ENCODE data around the gene SLC26A3. TPM values are rescaled to one million over a fixed set of nuclear protein-coding genes. Genes with fewer than 3 reads are reported as not detected.

SLC26A3 gene
- total RNA-seq, 1 experiment from 2014 or later: not detected

GRCh38 chr7:107726356-107727130 is 76.5 kb downstream of the SLC26A3 start:
- intact Hi-C loops (cut with micrococcal nuclease): no loop called here
- TF ChIP-seq, protein P1, sequence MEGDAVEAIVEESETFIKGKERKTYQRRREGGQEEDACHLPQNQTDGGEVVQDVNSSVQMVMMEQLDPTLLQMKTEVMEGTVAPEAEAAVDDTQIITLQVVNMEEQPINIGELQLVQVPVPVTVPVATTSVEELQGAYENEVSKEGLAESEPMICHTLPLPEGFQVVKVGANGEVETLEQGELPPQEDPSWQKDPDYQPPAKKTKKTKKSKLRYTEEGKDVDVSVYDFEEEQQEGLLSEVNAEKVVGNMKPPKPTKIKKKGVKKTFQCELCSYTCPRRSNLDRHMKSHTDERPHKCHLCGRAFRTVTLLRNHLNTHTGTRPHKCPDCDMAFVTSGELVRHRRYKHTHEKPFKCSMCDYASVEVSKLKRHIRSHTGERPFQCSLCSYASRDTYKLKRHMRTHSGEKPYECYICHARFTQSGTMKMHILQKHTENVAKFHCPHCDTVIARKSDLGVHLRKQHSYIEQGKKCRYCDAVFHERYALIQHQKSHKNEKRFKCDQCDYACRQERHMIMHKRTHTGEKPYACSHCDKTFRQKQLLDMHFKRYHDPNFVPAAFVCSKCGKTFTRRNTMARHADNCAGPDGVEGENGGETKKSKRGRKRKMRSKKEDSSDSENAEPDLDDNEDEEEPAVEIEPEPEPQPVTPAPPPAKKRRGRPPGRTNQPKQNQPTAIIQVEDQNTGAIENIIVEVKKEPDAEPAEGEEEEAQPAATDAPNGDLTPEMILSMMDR (IDR thresholded peaks at IDR 0.05; ENCODE audit: unreplicated experiment): no peak
- no peaks in the 10 kb centered on the region for H3K9me3 Mint-ChIP-seq (ENCODE audit: unreplicated experiment)
- ChIA-PET CTCF (interaction anchor here (0.6 to 7.9 kb wide), 11 partner anchors 14 to 420 kb away, joined by 3 to 95 read pairs (median 5); no protein-coding TSS in a partner anchor), POLR2A (interaction anchor here (0.7 to 1.3 kb wide), 4 partner anchors 10 to 19 kb away, joined by 3 to 4 read pairs (median 3); partner anchors contain the start of gene CBLL1)
- H3K27ac Mint-ChIP-seq (ENCODE audit: low read depth, unreplicated experiment): no peak overlapping the region
- DNase-seq (ENCODE audit: unreplicated experiment): no peak
- BruUV-seq (replicated peaks): no TSS peak
- H3K4me1 Mint-ChIP-seq (ENCODE audit: insufficient read depth, unreplicated experiment): no peaks in the 10 kb centered on the region
- H3K4me3 Mint-ChIP-seq (ENCODE audit: unreplicated experiment): no peak overlapping the region
- no peaks in the 10 kb centered on the region for H3K36me3 Mint-ChIP-seq (ENCODE audit: insufficient read depth, unreplicated experiment)
- peaks cover 23% of the 10 kb centered on the region for H3K27me3 Mint-ChIP-seq (ENCODE audit: insufficient read depth, unreplicated experiment)

GRCh38 chr7:107725138-107725740 is 77.8 kb downstream of the SLC26A3 start:
- H3K4me1 Mint-ChIP-seq (ENCODE audit: insufficient read depth, unreplicated experiment): no peaks in the 10 kb centered on the region
- ChIA-PET CTCF (interaction anchor here (0.7 to 7.9 kb wide), 17 partner anchors 12 to 421 kb away, joined by 3 to 95 read pairs (median 3); no protein-coding TSS in a partner anchor), POLR2A (interaction anchor here (1.0 kb wide), 1 partner anchor 18 kb away, joined by 3 read pairs; no protein-coding TSS in a partner anchor)
- BruUV-seq (replicated peaks): no TSS peak
- H3K36me3 Mint-ChIP-seq (ENCODE audit: insufficient read depth, unreplicated experiment): no peaks in the 10 kb centered on the region
- H3K4me3 Mint-ChIP-seq (ENCODE audit: unreplicated experiment): no peak overlapping the region
- TF ChIP-seq, protein P1 (IDR thresholded peaks at IDR 0.05; ENCODE audit: unreplicated experiment): peak; percentile 60
- intact Hi-C loops (cut with micrococcal nuclease): loop anchor here (1.0 to 2.0 kb wide), 6 partner anchors 130 to 578 kb away; partner anchors contain the start of gene BCAP29
- H3K9me3 Mint-ChIP-seq (ENCODE audit: unreplicated experiment): no peaks in the 10 kb centered on the region
- peak; percentile 78 for DNase-seq (ENCODE audit: unreplicated experiment)
- H3K27me3 Mint-ChIP-seq (ENCODE audit: insufficient read depth, unreplicated experiment): peaks cover 23% of the 10 kb centered on the region
- no peak overlapping the region for H3K27ac Mint-ChIP-seq (ENCODE audit: low read depth, unreplicated experiment)

DNA sequence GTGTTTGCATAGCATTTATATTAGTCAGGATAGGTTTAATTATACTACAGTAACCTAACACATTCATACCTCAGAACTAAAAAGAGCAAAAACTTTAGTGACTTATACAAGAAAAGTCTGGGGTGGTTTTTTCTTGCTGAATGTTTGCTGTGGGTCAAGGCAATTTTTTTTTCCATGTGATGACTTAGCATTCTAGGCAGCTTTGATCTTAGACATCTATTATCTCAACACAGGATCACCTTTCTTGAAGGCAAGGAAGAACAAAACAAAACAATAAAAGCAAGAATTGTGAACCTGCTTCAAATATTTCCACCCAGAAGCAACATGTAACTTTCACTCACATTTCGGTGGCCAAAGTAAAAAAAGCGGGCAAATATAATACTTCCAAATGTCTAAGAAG is 79.8 kb downstream of the SLC26A3 start:
- Mint-ChIP-seq H3K36me3 (ENCODE audit: insufficient read depth, unreplicated experiment) (no peaks in the 10 kb centered on the region), H3K4me1 (ENCODE audit: insufficient read depth, unreplicated experiment) (peaks cover 5% of the 10 kb centered on the region), H3K27me3 (ENCODE audit: insufficient read depth, unreplicated experiment) (peaks cover 13% of the 10 kb centered on the region), H3K9me3 (ENCODE audit: unreplicated experiment) (no peaks in the 10 kb centered on the region), H3K4me3 (ENCODE audit: unreplicated experiment) (no peak overlapping the region), H3K27ac (ENCODE audit: low read depth, unreplicated experiment) (no peak overlapping the region)
- no peak for DNase-seq (ENCODE audit: unreplicated experiment)
- CTCF ChIA-PET: interaction anchor here (0.7 to 7.9 kb wide), 6 partner anchors 20 to 258 kb away, joined by 3 to 95 read pairs (median 6); partner anchors contain the start of gene CBLL1
- intact Hi-C loops (cut with micrococcal nuclease): loop anchor here (5.0 kb wide), 1 partner anchor 781 kb away; no protein-coding TSS in a partner anchor
- BruUV-seq (replicated peaks): no TSS peak
- POLR2A ChIA-PET: no interaction called here
- TF ChIP-seq, protein P1 (IDR thresholded peaks at IDR 0.05; ENCODE audit: unreplicated experiment): no peak

- intact Hi-C loops (cut with micrococcal nuclease): loop anchor here (5.0 kb wide), 1 partner anchor 779 kb away; no protein-coding TSS in a partner anchor
- CTCF ChIA-PET: interaction anchor here (0.8 kb wide), 1 partner anchor 284 kb away, joined by 3 read pairs; no protein-coding TSS in a partner anchor
- Mint-ChIP-seq H3K9me3 (ENCODE audit: unreplicated experiment) (no peaks in the 10 kb centered on the region), H3K36me3 (ENCODE audit: insufficient read depth, unreplicated experiment) (no peaks in the 10 kb centered on the region), H3K4me3 (ENCODE audit: unreplicated experiment) (no peak overlapping the region), H3K27ac (ENCODE audit: low read depth, unreplicated experiment) (no peak overlapping the region), H3K27me3 (ENCODE audit: insufficient read depth, unreplicated experiment) (no peaks in the 10 kb centered on the region), H3K4me1 (ENCODE audit: insufficient read depth, unreplicated experiment) (peaks cover 7% of the 10 kb centered on the region)
- DNase-seq (ENCODE audit: unreplicated experiment): no peak
- TF ChIP-seq, protein P1 (IDR thresholded peaks at IDR 0.05; ENCODE audit: unreplicated experiment): no peak
- POLR2A ChIA-PET: interaction anchor here (1.7 kb wide), 1 partner anchor 10 kb away, joined by 3 read pairs; no protein-coding TSS in a partner anchor
- no TSS peak for BruUV-seq (replicated peaks)
Measured at GRCh38 chr7:107721286-107721685, 81.7 kb downstream of the SLC26A3 start.
